ENCODE measurements around the gene APOC1.

DNA sequence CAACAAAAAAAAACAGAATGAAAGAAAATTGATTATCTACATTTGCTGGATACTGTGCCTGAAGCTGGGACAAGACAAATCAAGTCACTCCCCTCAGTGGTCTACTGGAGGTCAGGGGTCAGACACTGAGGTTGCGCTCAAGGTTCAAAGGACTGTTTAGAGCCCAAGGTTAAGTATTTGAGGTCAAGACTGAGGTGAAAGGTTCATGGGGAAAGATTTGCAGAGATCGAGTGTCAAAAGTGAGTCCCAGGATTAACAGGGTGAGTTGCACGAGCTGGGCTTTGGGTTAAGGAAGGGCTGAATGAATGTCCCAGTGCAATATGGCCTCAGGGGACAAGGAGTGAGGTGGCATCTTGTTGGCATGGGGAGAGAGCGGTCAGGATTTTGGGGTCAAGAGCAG is 26.8 kb upstream of the APOC1 start:
- TF ChIP-seq ZNF565 (CRISPR knock-in tag; conservative IDR thresholded peaks at IDR 0.05; ENCODE audit: low read depth) (no peak), ISL1 (CRISPR knock-in tag; IDR thresholded peaks at IDR 0.05) (no peak), ZNF70 (CRISPR knock-in tag; IDR thresholded peaks at IDR 0.05) (no peak), TOX (CRISPR knock-in tag; IDR thresholded peaks at IDR 0.05; ENCODE audit: borderline replicate concordance) (no peak)
